ENCODE results near the gene PUSL1.

- TF ChIP-seq, protein P1, sequence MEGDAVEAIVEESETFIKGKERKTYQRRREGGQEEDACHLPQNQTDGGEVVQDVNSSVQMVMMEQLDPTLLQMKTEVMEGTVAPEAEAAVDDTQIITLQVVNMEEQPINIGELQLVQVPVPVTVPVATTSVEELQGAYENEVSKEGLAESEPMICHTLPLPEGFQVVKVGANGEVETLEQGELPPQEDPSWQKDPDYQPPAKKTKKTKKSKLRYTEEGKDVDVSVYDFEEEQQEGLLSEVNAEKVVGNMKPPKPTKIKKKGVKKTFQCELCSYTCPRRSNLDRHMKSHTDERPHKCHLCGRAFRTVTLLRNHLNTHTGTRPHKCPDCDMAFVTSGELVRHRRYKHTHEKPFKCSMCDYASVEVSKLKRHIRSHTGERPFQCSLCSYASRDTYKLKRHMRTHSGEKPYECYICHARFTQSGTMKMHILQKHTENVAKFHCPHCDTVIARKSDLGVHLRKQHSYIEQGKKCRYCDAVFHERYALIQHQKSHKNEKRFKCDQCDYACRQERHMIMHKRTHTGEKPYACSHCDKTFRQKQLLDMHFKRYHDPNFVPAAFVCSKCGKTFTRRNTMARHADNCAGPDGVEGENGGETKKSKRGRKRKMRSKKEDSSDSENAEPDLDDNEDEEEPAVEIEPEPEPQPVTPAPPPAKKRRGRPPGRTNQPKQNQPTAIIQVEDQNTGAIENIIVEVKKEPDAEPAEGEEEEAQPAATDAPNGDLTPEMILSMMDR (conservative IDR thresholded peaks at IDR 0.05; ENCODE audit: low read depth, low read length): no peak
- TF ChIP-seq POLR2A (IDR thresholded peaks at IDR 0.05; ENCODE audit: low read depth, low read length) (no peak), CEBPB (IDR thresholded peaks at IDR 0.05; ENCODE audit: low read depth, low read length) (no peak)
Observed at GRCh38 chr1:1322418-1322817, 14.0 kb downstream of the PUSL1 start.
